GM10847 (cell line): ENCODE results near the gene IFT25.

Experiments
- POLR2A ChIP-seq: IDR thresholded peaks from 2 replicates; pipeline ENCODE4 v1.6.1; 2011; ENCODE audit not compliant: insufficient read length; ENCODE audit errors: extremely low read depth

The IFT25 gene

DNA sequence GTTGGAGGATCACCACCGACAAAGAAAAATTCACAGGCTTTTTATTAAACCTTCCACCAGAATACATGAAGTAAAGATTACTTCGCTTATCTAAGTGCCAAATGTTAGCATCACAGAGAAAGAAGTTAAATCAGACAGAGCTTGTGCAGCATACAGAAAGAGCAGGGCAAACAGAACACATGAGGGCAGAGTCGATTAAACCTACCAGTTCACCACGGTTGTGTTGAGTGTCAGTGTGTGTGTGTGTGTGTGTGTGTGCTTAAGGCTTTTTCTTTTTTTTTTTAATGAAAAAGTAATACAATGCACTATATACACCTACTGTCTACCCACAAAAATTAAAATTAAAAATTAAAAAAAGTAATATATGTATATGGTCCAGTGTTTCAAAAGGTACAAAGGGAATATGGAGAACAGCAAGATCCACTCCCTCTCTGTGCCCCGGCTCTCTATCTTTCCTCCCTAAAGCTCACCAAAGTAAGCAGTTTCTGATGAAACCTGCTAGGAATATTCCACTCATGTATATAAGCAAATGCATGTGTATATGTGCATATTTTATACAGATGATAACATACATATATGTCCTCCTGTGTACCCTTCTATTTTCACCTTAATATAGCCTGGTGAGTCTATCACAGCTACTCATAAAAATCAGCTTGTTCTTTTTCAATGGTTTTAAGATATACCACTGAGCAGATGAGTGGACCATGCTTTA is 73.6 kb downstream of the IFT25 start:
- no peak for TF ChIP-seq POLR2A
